GM12878 (cell line): ENCODE data around the gene TOP1. TPM values are rescaled to one million over a fixed set of nuclear protein-coding genes. Genes with fewer than 3 reads are reported as not detected.
A peak's percentile ranks its signal among the peaks of the same experiment; 100 is the strongest.

Experiments used
- ATF7 ChIP-seq: fragments of 450-650 bp; IDR thresholded peaks from 2 replicates; pipeline ENCODE4 v1.6.1; 2016; ENCODE audit warnings: low read depth, mild to moderate bottlenecking
- BCL11A ChIP-seq: IDR thresholded peaks from 2 replicates; pipeline ENCODE4 v1.6.1; 2011; ENCODE audit warnings: low read depth, low read length
- CHD4 ChIP-seq: fragments of 200-600 bp; sonication (generic); IDR thresholded peaks from 2 replicates; pipeline ENCODE4 v1.6.1; 2016; ENCODE audit warnings: mild to moderate bottlenecking
- ESRRA ChIP-seq: IDR thresholded peaks from 2 replicates; pipeline ENCODE4 v1.6.1; 2012; ENCODE audit warnings: mild to moderate bottlenecking, low read length, improper control_type of control experiment
- KLF5 ChIP-seq: fragments of 450-650 bp; IDR thresholded peaks from 2 replicates; pipeline ENCODE4 v1.6.1; 2014; ENCODE audit warnings: mild to moderate bottlenecking; ENCODE audit not compliant: partially characterized antibody
- MTA2 ChIP-seq: fragments of 450-650 bp; IDR thresholded peaks from 2 replicates; pipeline ENCODE4 v1.6.1; 2016; ENCODE audit warnings: low read depth, mild to moderate bottlenecking, moderate library complexity
- RBBP5 ChIP-seq: fragments of 200-600 bp; sonication (generic); conservative IDR thresholded peaks from 2 replicates; pipeline ENCODE4 v1.6.1; 2016
- SPI1 ChIP-seq: IDR thresholded peaks from 2 replicates; pipeline ENCODE4 v1.6.1; 2011; ENCODE audit warnings: low read depth, mild to moderate bottlenecking, low read length, moderate library complexity, borderline replicate concordance; ENCODE audit not compliant: insufficient read depth
- SREBF2 ChIP-seq: IDR thresholded peaks from 2 replicates; pipeline ENCODE4 v1.6.1; 2012; ENCODE audit warnings: mild to moderate bottlenecking, low read length
- SUPT20H ChIP-seq: IDR thresholded peaks from 2 replicates; pipeline ENCODE4 v1.6.1; 2011; ENCODE audit warnings: low read depth, mild to moderate bottlenecking, low read length, moderate library complexity, borderline replicate concordance; ENCODE audit not compliant: control insufficient read depth
- TAF1 ChIP-seq: IDR thresholded peaks from 2 replicates; pipeline ENCODE4 v1.6.1; 2011; ENCODE audit warnings: mild to moderate bottlenecking, low read depth, low read length, borderline replicate concordance
- ZBTB40 ChIP-seq: fragments of 450-650 bp; IDR thresholded peaks from 2 replicates; pipeline ENCODE4 v1.6.1; 2016; ENCODE audit warnings: mild to moderate bottlenecking, moderate library complexity, borderline replicate concordance
- polyA plus RNA-seq, 11 experiments: library from polyadenylated mRNA; depleted of rRNA in 4 of 11; unstranded in 6 of 11; stranded (reverse) in 5 of 11; fragments of >200 nt; fragmentation: Nextera tagmentation in 4 of 11; fragmentation: Illumina TruSeq in 1 of 11; extraction: Ambion mirVana in 4 of 11; extraction: Trizol in 1 of 11; gene quantifications; 1 replicate in 1 of 11; 2 replicates in 10 of 11; pipeline versions ENCODE4 v1.2.1 to v1.2.3, GENCODE V29; 2011 to 2016; ENCODE audit warnings: inconsistent platforms in 2 of 11, missing spikeins in 2 of 11, low read depth in 1 of 11
- total RNA-seq, 4 experiments: library from RNA; depleted of rRNA in 3 of 4; stranded (reverse); fragments of >200 nt in 3 of 4; fragmentation: Illumina TruSeq in 1 of 4; extraction: Trizol in 1 of 4; gene quantifications; 2 replicates each; pipeline versions ENCODE4 v1.2.1 to v1.2.3, GENCODE V29; 2013 to 2021

TOP1 gene
- total and polyA plus RNA-seq, 10 of the 15 experiments (the other 5 are each of a cell fraction or from before 2014, with no cell fraction given), result 21.5 to 128 (median 47.3) TPM

- TF ChIP-seq SREBF2 (no peak), ZBTB40 (no peak), MTA2 (peak; percentile 28), SUPT20H (no peak), KLF5 (no peak), RBBP5 (no peak), BCL11A (no peak), TAF1 (no peak), ESRRA (no peak), CHD4 (0 out of 2 replicates have a peak, but pooled peaks have one; percentile 38), ATF7 (no peak), SPI1 (peak; percentile 87)
These were observed 20.1 kb downstream of the TOP1 start (continued) for GRCh38 chr20:41048461-41049301.
